SH-SY5Y (cell line): ENCODE results near the gene NFAT5.

Experiments used
- GATA2 ChIP-seq: IDR thresholded peaks from 2 replicates; pipeline ENCODE4 v1.6.1; 2011; ENCODE audit warnings: mild to moderate bottlenecking, low read depth, low read length
- GATA3 ChIP-seq: IDR thresholded peaks from 2 replicates; pipeline ENCODE4 v1.6.1; 2011; ENCODE audit warnings: low read depth, mild to moderate bottlenecking, low read length, moderate library complexity

- TF ChIP-seq GATA2 (no peak), GATA3 (no peak)
These were observed 45.4 kb upstream of the NFAT5 start for GRCh38 chr16:69520413-69520799.
